ENCODE measurements around the gene CGNL1. TPM values are rescaled to one million over a fixed set of nuclear protein-coding genes. Genes with fewer than 3 reads are reported as not detected.

Gene CGNL1
- total and polyA plus RNA-seq, 11 donors, result 3.8 to 40.0 (median 23.4) TPM

DNA sequence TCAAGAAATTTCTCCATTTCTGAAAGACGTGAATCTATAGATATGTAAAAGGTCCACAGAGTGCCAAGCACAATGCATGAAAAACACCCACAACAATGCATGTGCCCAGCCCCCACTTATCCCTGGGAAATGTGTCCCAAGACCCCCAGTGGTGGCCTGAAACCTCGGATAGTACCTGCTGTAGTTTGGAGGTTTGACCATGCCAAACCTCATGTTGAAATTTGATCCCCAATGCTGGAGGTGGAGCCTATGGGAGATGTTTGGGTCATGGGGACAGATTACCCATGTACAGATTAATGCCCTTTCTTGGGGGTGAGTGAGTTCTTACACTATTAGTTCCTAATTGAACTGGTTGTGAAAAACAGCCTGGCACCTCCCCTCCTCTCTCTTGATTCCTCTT lies 194.0 kb downstream of the CGNL1 start:
- TF ChIP-seq, protein P1, sequence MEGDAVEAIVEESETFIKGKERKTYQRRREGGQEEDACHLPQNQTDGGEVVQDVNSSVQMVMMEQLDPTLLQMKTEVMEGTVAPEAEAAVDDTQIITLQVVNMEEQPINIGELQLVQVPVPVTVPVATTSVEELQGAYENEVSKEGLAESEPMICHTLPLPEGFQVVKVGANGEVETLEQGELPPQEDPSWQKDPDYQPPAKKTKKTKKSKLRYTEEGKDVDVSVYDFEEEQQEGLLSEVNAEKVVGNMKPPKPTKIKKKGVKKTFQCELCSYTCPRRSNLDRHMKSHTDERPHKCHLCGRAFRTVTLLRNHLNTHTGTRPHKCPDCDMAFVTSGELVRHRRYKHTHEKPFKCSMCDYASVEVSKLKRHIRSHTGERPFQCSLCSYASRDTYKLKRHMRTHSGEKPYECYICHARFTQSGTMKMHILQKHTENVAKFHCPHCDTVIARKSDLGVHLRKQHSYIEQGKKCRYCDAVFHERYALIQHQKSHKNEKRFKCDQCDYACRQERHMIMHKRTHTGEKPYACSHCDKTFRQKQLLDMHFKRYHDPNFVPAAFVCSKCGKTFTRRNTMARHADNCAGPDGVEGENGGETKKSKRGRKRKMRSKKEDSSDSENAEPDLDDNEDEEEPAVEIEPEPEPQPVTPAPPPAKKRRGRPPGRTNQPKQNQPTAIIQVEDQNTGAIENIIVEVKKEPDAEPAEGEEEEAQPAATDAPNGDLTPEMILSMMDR (IDR thresholded peaks at IDR 0.05), result no peak
- no peak for TF ChIP-seq POLR2A (IDR thresholded peaks at IDR 0.05)
- DNase-seq (no peak), ATAC-seq (no peak)
- no peaks in the 10 kb centered on the region for H3K36me3 ChIP-seq
- no peaks in the 10 kb centered on the region for H3K9me3 ChIP-seq
- no peak overlapping the region for H3K4me3 ChIP-seq
- WGBS, 4 donors, result 72 to 86% (median 84%) methylated on average over 2 of the region's 2 CpGs
- H3K27ac ChIP-seq, result no peak overlapping the region
- no peaks in the 10 kb centered on the region for H3K27me3 ChIP-seq
- intact Hi-C loops (cut with DNase I), result no loop called here
- peaks cover 0 to 22% (median 6%) of the 10 kb centered on the region in 12 donors for H3K4me1 ChIP-seq

DNA sequence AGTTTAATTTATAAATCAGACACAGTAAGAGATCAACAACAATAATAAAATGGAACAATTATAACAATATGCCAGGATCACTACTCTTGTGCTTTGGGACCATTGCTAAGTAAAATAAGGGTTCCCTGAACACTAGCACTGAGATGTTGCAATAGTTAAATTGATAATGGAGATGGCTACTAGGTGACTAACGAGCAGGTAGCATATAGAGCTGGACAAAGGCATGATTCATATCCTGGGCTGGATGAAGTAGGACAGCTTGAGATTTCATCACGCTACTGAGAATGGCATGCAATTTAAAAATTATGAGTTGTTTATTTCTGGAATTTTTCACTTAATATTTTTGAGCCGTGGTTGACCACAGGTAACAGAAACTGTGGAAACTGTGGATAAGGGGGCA lies 194.7 kb downstream of the CGNL1 start:
- intact Hi-C loops (cut with DNase I), result no loop called here
- WGBS, 4 donors, result 56 to 86% (median 74%) methylated on average over 3 of the region's 3 CpGs

DNA sequence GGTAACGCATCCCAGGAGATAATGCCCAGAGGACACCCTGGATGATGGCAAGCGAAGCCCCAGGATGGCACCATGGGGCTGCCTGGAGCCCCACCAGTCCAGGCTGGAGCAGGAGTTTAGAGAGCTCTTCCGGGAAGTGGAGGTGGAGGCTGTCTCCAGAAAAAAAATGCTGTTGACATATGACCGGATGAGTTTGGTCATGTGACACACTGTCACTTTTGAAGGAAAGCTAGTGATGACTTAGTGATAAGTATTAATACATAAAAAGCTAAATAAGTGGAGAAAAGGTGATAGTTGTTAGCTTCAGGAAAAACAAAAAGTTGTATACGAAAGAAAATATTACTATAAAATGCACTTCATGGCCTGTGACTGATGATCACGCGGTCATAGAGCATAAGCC lies 195.4 kb downstream of the CGNL1 start:
- 83 to 96% (median 95%) methylated on average over 7 of the region's 7 CpGs for WGBS, 4 donors
- DNase-seq (no peak), ATAC-seq (no peak)
- Histone ChIP-seq H3K27ac (no peak overlapping the region), H3K4me3 (no peak overlapping the region), H3K9me3 (no peaks in the 10 kb centered on the region), H3K27me3 (no peaks in the 10 kb centered on the region), H3K4me1 (peaks cover 0 to 13% (median 2%) of the 10 kb centered on the region in 12 donors), H3K36me3 (no peaks in the 10 kb centered on the region)
- TF ChIP-seq POLR2A (IDR thresholded peaks at IDR 0.05), result no peak
- TF ChIP-seq, protein P1 (IDR thresholded peaks at IDR 0.05), result no peak
- intact Hi-C loops (cut with DNase I), result no loop called here

More for the DNA sequence above, 194.7 kb downstream of the CGNL1 start:
- Histone ChIP-seq H3K4me3 (no peak overlapping the region), H3K36me3 (no peaks in the 10 kb centered on the region), H3K27me3 (no peaks in the 10 kb centered on the region), H3K4me1 (peaks cover 0 to 16% (median 2%) of the 10 kb centered on the region in 12 donors), H3K27ac (no peak overlapping the region), H3K9me3 (no peaks in the 10 kb centered on the region)
- DNase-seq (no peak), ATAC-seq (no peak)
- no peak for TF ChIP-seq POLR2A (IDR thresholded peaks at IDR 0.05)
- TF ChIP-seq, protein P1 (IDR thresholded peaks at IDR 0.05), result no peak

DNA sequence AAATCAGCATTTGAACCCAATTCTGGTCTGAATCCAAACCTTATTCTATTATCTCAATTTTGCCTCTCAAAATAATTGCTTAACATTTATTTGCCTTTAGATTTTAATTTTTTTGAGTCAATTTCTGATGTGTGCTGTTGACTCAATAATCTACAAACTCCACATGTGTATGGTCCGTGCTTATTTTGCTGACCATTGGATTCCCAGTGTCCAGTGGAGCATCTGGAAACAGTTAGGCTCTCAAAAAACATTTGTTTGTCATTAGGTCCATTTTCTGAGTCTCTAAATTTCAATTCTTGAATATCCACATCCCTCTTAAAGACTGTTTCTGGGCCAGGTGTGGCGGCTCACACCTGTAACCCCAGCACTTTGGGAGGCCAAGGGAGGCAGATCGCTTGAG lies 196.2 kb downstream of the CGNL1 start:
- no peaks in the 10 kb centered on the region for H3K9me3 ChIP-seq
- H3K27ac ChIP-seq, result no peak overlapping the region
- no peaks in the 10 kb centered on the region for H3K36me3 ChIP-seq
- ATAC-seq, result no peak
- no peak for DNase-seq
- H3K4me3 ChIP-seq, result no peak overlapping the region
- intact Hi-C loops (cut with DNase I), result no loop called here
- WGBS, 4 donors, result 89 to 96% (median 94%) methylated on average over 3 of the region's 3 CpGs
- TF ChIP-seq, protein P1 (IDR thresholded peaks at IDR 0.05), result no peak
- TF ChIP-seq POLR2A (IDR thresholded peaks at IDR 0.05), result no peak
- H3K27me3 ChIP-seq, result no peaks in the 10 kb centered on the region
- peaks cover 0 to 6% (median 0%) of the 10 kb centered on the region in 12 donors for H3K4me1 ChIP-seq
